ENCODE measurements around the gene RRAS2.

The RRAS2 gene

GRCh38 chr11:14372011-14372410 is 13.0 kb upstream of the RRAS2 start:
- H4K8ac ChIP-seq (ENCODE audit: low read depth, low read length) = no peak overlapping the region
- no peak overlapping the region for H3K18ac ChIP-seq (ENCODE audit: low read length)
- H3K27ac ChIP-seq (replicated peaks; ENCODE audit: low read length) = no peak overlapping the region
- no peak overlapping the region for H3K14ac ChIP-seq (ENCODE audit: low read length)
- peaks cover 0 to 3% of the 10 kb centered on the region in 2 donors for H3K9me3 ChIP-seq (replicated peaks in 1 of 2; ENCODE audit: control insufficient read depth in 2 of 2, insufficient read depth in 1 of 2, low read depth in 1 of 2, low read length in 2 of 2)
- H3K79me1 ChIP-seq (ENCODE audit: low read depth, low read length) = no peaks in the 10 kb centered on the region
- no peak overlapping the region for H2AFZ ChIP-seq (ENCODE audit: low read length)
- no peak overlapping the region for H2BK15ac ChIP-seq (ENCODE audit: low read length)
- H3K23ac ChIP-seq (ENCODE audit: low read depth, low read length, poor library complexity) = no peak overlapping the region
- H3K4me1 ChIP-seq (ENCODE audit: control insufficient read depth in 2 of 2, insufficient read depth in 1 of 2, low read depth in 1 of 2, low read length in 2 of 2) = no peaks in the 10 kb centered on the region
- no peaks in the 10 kb centered on the region for H3K36me3 ChIP-seq (replicated peaks in 1 of 2; ENCODE audit: control insufficient read depth in 2 of 2, insufficient read depth in 2 of 2, low read length in 2 of 2)
- no peak overlapping the region for H2BK5ac ChIP-seq (ENCODE audit: low read length)
- no peak overlapping the region for H2AK5ac ChIP-seq (ENCODE audit: low read depth, low read length)
- H4K91ac ChIP-seq (ENCODE audit: low read depth, low read length, poor library complexity) = no peak overlapping the region
- no peak for DNase-seq (ENCODE audit: low spot score)
- whole genome bisulfite sequencing, 2 donors (ENCODE audit: extremely low coverage in 2 of 2, insufficient read length in 2 of 2, insufficient replicate concordance in 1 of 2) = no CpG with 5 or more reads among the region's 2 CpGs
- no peak overlapping the region for H3K4ac ChIP-seq (ENCODE audit: low read length)
- H3K4me2 ChIP-seq (ENCODE audit: insufficient read depth, low read length, poor library complexity, severe bottlenecking) = no peak overlapping the region
- H3K9ac ChIP-seq (ENCODE audit: low read depth, low read length, poor library complexity) = no peak overlapping the region
- peaks cover 0 to 45% (median 0%) of the 10 kb centered on the region in 3 experiments for H3K27me3 ChIP-seq (ENCODE audit: control insufficient read depth in 3 of 3, insufficient read depth in 3 of 3, low read depth in 1 of 3, low read length in 3 of 3)
- H2BK120ac ChIP-seq (ENCODE audit: low read depth, low read length) = no peak overlapping the region
- no peak overlapping the region for H2BK12ac ChIP-seq (ENCODE audit: low read length)
- no peak overlapping the region for H3K4me3 ChIP-seq (ENCODE audit: low read length in 2 of 2)

GRCh38 chr11:14371249-14371648 is 12.3 kb upstream of the RRAS2 start:
- Histone ChIP-seq H3K18ac (ENCODE audit: low read length) (no peak overlapping the region), H3K4me2 (ENCODE audit: insufficient read depth, low read length, poor library complexity, severe bottlenecking) (no peak overlapping the region), H3K9ac (ENCODE audit: low read depth, low read length, poor library complexity) (no peak overlapping the region), H2BK15ac (ENCODE audit: low read length) (no peak overlapping the region), H3K23ac (ENCODE audit: low read depth, low read length, poor library complexity) (no peak overlapping the region), H3K9me3 (replicated peaks in 1 of 2; ENCODE audit: control insufficient read depth in 2 of 2, insufficient read depth in 1 of 2, low read depth in 1 of 2, low read length in 2 of 2) (no peaks in the 10 kb centered on the region), H2BK120ac (ENCODE audit: low read depth, low read length) (no peak overlapping the region), H2AK5ac (ENCODE audit: low read depth, low read length) (no peak overlapping the region), H3K27me3 (ENCODE audit: control insufficient read depth in 3 of 3, insufficient read depth in 3 of 3, low read depth in 1 of 3, low read length in 3 of 3) (peaks cover 0 to 39% (median 0%) of the 10 kb centered on the region in 3 experiments), H3K14ac (ENCODE audit: low read length) (no peak overlapping the region), H4K91ac (ENCODE audit: low read depth, low read length, poor library complexity) (no peak overlapping the region), H3K36me3 (replicated peaks in 1 of 2; ENCODE audit: control insufficient read depth in 2 of 2, insufficient read depth in 2 of 2, low read length in 2 of 2) (no peaks in the 10 kb centered on the region), H3K4me3 (ENCODE audit: low read length in 2 of 2) (no peak overlapping the region), H3K4me1 (ENCODE audit: control insufficient read depth in 2 of 2, insufficient read depth in 1 of 2, low read depth in 1 of 2, low read length in 2 of 2) (no peaks in the 10 kb centered on the region), H2AFZ (ENCODE audit: low read length) (no peak overlapping the region), H2BK5ac (ENCODE audit: low read length) (no peak overlapping the region), H2BK12ac (ENCODE audit: low read length) (no peak overlapping the region), H3K27ac (replicated peaks; ENCODE audit: low read length) (no peak overlapping the region), H3K79me1 (ENCODE audit: low read depth, low read length) (no peaks in the 10 kb centered on the region), H4K8ac (ENCODE audit: low read depth, low read length) (no peak overlapping the region), H3K4ac (ENCODE audit: low read length) (no peak overlapping the region)
- no peak for DNase-seq (ENCODE audit: low spot score)

DNA sequence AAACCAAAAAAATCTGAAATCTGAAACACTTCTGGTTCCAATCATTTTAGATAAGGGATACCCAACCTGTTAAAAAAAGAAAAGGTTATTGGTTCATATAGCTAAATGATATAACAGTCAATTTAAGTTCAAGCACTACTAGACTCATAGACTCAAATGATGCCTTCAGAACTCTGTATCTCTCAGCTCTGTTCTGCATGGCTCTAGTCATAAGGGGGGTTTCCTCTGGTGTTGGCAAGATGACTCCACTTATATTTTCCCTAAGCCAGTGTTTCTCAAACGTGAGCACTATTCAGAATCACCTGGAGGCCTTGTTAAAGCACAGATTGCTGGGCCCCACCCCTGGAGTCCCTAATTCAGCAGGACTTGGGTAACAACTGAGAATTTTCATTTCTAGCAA is 11.5 kb upstream of the RRAS2 start:
- H2BK120ac ChIP-seq (ENCODE audit: low read depth, low read length) = no peak overlapping the region
- H3K9ac ChIP-seq (ENCODE audit: low read depth, low read length, poor library complexity) = no peak overlapping the region
- no CpG with 5 or more reads among the region's 1 CpG for WGBS, 2 donors (ENCODE audit: extremely low coverage in 2 of 2, insufficient read length in 2 of 2, insufficient replicate concordance in 1 of 2)

DNA sequence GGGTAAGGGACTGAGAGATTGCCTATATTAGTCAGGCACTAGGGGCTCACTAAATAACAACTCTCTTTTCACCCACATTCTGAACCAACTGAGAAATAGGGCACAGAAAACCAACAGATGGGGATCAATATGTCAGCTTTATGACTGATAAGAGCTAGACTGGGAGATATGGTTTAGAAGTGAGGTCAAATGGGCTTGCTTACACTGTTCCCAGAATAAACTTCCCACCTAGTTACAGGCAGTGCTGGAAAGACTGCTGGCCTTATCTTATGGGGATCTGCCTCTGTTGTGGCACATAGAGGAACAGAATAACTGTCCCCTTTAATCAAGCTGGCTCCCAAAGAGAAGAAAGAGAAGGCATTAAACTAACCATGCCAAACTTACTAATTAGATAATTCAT is 10.6 kb upstream of the RRAS2 start:
- H3K9ac ChIP-seq (ENCODE audit: low read depth, low read length, poor library complexity) = no peak overlapping the region
- no peak overlapping the region for H4K91ac ChIP-seq (ENCODE audit: low read depth, low read length, poor library complexity)
- no peak for DNase-seq (ENCODE audit: low spot score)
- peaks cover 0 to 33% (median 0%) of the 10 kb centered on the region in 3 experiments for H3K27me3 ChIP-seq (ENCODE audit: control insufficient read depth in 3 of 3, insufficient read depth in 3 of 3, low read depth in 1 of 3, low read length in 3 of 3)
- H3K9me3 ChIP-seq (replicated peaks in 1 of 2; ENCODE audit: control insufficient read depth in 2 of 2, insufficient read depth in 1 of 2, low read depth in 1 of 2, low read length in 2 of 2) = no peaks in the 10 kb centered on the region
- H3K79me1 ChIP-seq (ENCODE audit: low read depth, low read length) = no peaks in the 10 kb centered on the region
- H2AK5ac ChIP-seq (ENCODE audit: low read depth, low read length) = no peak overlapping the region
- no peak overlapping the region for H2BK5ac ChIP-seq (ENCODE audit: low read length)
- no peak overlapping the region for H4K8ac ChIP-seq (ENCODE audit: low read depth, low read length)
- no peak overlapping the region for H2AFZ ChIP-seq (ENCODE audit: low read length)
- no peak overlapping the region for H3K27ac ChIP-seq (replicated peaks; ENCODE audit: low read length)
- H2BK12ac ChIP-seq (ENCODE audit: low read length) = no peak overlapping the region
- no peaks in the 10 kb centered on the region for H3K36me3 ChIP-seq (replicated peaks in 1 of 2; ENCODE audit: control insufficient read depth in 2 of 2, insufficient read depth in 2 of 2, low read length in 2 of 2)
- H2BK120ac ChIP-seq (ENCODE audit: low read depth, low read length) = no peak overlapping the region
- no peaks in the 10 kb centered on the region for H3K4me1 ChIP-seq (ENCODE audit: control insufficient read depth in 2 of 2, insufficient read depth in 1 of 2, low read depth in 1 of 2, low read length in 2 of 2)
- no peak overlapping the region for H3K4ac ChIP-seq (ENCODE audit: low read length)
- H3K14ac ChIP-seq (ENCODE audit: low read length) = no peak overlapping the region
- no peak overlapping the region for H3K23ac ChIP-seq (ENCODE audit: low read depth, low read length, poor library complexity)
- no peak overlapping the region for H2BK15ac ChIP-seq (ENCODE audit: low read length)
- no peak overlapping the region for H3K4me3 ChIP-seq (ENCODE audit: low read length in 2 of 2)
- no peak overlapping the region for H3K4me2 ChIP-seq (ENCODE audit: insufficient read depth, low read length, poor library complexity, severe bottlenecking)
- no peak overlapping the region for H3K18ac ChIP-seq (ENCODE audit: low read length)

More for the DNA sequence above, 11.5 kb upstream of the RRAS2 start:
- H2AFZ ChIP-seq (ENCODE audit: low read length) = no peak overlapping the region
- peaks cover 0 to 39% (median 0%) of the 10 kb centered on the region in 3 experiments for H3K27me3 ChIP-seq (ENCODE audit: control insufficient read depth in 3 of 3, insufficient read depth in 3 of 3, low read depth in 1 of 3, low read length in 3 of 3)
- no peaks in the 10 kb centered on the region for H3K36me3 ChIP-seq (replicated peaks in 1 of 2; ENCODE audit: control insufficient read depth in 2 of 2, insufficient read depth in 2 of 2, low read length in 2 of 2)
- no peak overlapping the region for H3K4me3 ChIP-seq (ENCODE audit: low read length in 2 of 2)
- no peaks in the 10 kb centered on the region for H3K9me3 ChIP-seq (replicated peaks in 1 of 2; ENCODE audit: control insufficient read depth in 2 of 2, insufficient read depth in 1 of 2, low read depth in 1 of 2, low read length in 2 of 2)
- H3K79me1 ChIP-seq (ENCODE audit: low read depth, low read length) = no peaks in the 10 kb centered on the region
- H3K18ac ChIP-seq (ENCODE audit: low read length) = no peak overlapping the region
- no peak overlapping the region for H3K23ac ChIP-seq (ENCODE audit: low read depth, low read length, poor library complexity)
- H4K91ac ChIP-seq (ENCODE audit: low read depth, low read length, poor library complexity) = no peak overlapping the region
- H2BK5ac ChIP-seq (ENCODE audit: low read length) = no peak overlapping the region
- no peak overlapping the region for H2BK12ac ChIP-seq (ENCODE audit: low read length)
- H2AK5ac ChIP-seq (ENCODE audit: low read depth, low read length) = no peak overlapping the region
- no peak overlapping the region for H2BK15ac ChIP-seq (ENCODE audit: low read length)
- H3K4ac ChIP-seq (ENCODE audit: low read length) = no peak overlapping the region
- no peaks in the 10 kb centered on the region for H3K4me1 ChIP-seq (ENCODE audit: control insufficient read depth in 2 of 2, insufficient read depth in 1 of 2, low read depth in 1 of 2, low read length in 2 of 2)
- H4K8ac ChIP-seq (ENCODE audit: low read depth, low read length) = no peak overlapping the region
- H3K4me2 ChIP-seq (ENCODE audit: insufficient read depth, low read length, poor library complexity, severe bottlenecking) = no peak overlapping the region
- H3K14ac ChIP-seq (ENCODE audit: low read length) = no peak overlapping the region
- no peak overlapping the region for H3K27ac ChIP-seq (replicated peaks; ENCODE audit: low read length)
- DNase-seq (ENCODE audit: low spot score) = no peak

All from neuronal stem cell (in vitro differentiated cells).